ENCODE data around the gene RECQL5. TPM values are rescaled to one million over a fixed set of nuclear protein-coding genes. Genes with fewer than 3 reads are reported as not detected.
"Not testable (repeated sequence)": the region's sequence is repeated elsewhere in the genome, so short reads cannot be mapped to it uniquely, and the experiment has no call there.

Gene RECQL5
- total RNA-seq, 1 donor from 2014 or later: 64.7 TPM

GRCh38 chr17:75589012-75589918 lies 77.7 kb downstream of the RECQL5 start:
- Mint-ChIP-seq H3K36me3 (no peaks in the 10 kb centered on the region), H3K27ac (no peak overlapping the region), H3K9me3 (no peaks in the 10 kb centered on the region), H3K27me3 (peaks cover 31% of the 10 kb centered on the region), H3K4me3 (peak overlapping the region; percentile 75), H3K4me1 (ENCODE audit: unreplicated experiment) (no peaks in the 10 kb centered on the region)
- TF ChIP-seq CTCF (conservative IDR thresholded peaks at IDR 0.05): peak; percentile 79
- peak; percentile 98 for DNase-seq (ENCODE audit: extremely low spot score, unreplicated experiment)

- no peak overlapping the region for H3K4me3 Mint-ChIP-seq
These were observed 78.3 kb downstream of the RECQL5 start for GRCh38 chr17:75588596-75589011.

GRCh38 chr17:75587675-75588595 lies 79.0 kb downstream of the RECQL5 start, which contains the start of gene MYO15B:
MYO15B (plus strand) TSS chr17:75587800; CDS start chr17:75588058, 258 bp downstream.
- no peak within 1 kb of the TSS for H3K27ac Mint-ChIP-seq
- TF ChIP-seq CTCF (conservative IDR thresholded peaks at IDR 0.05): peak; percentile 63
- DNase-seq (ENCODE audit: extremely low spot score, unreplicated experiment): no peak

More at GRCh38 chr17:75588596-75589011, 78.3 kb downstream of the RECQL5 start:
- H3K36me3 Mint-ChIP-seq: no peaks in the 10 kb centered on the region
- no peak for DNase-seq (ENCODE audit: extremely low spot score, unreplicated experiment)
- no peak for TF ChIP-seq CTCF (conservative IDR thresholded peaks at IDR 0.05)
- H3K27me3 Mint-ChIP-seq: peaks cover 32% of the 10 kb centered on the region
- no peak overlapping the region for H3K27ac Mint-ChIP-seq
- H3K9me3 Mint-ChIP-seq: no peaks in the 10 kb centered on the region
- H3K4me1 Mint-ChIP-seq (ENCODE audit: unreplicated experiment): no peaks in the 10 kb centered on the region

GRCh38 chr17:75584849-75585175 lies 82.1 kb downstream of the RECQL5 start:
- H3K27me3 Mint-ChIP-seq: peaks cover 32% of the 10 kb centered on the region
- no peak overlapping the region for H3K4me3 Mint-ChIP-seq
- H3K36me3 Mint-ChIP-seq: no peaks in the 10 kb centered on the region
- H3K4me1 Mint-ChIP-seq (ENCODE audit: unreplicated experiment): no peaks in the 10 kb centered on the region
- no peak overlapping the region for H3K27ac Mint-ChIP-seq
- no peaks in the 10 kb centered on the region for H3K9me3 Mint-ChIP-seq
- TF ChIP-seq CTCF (conservative IDR thresholded peaks at IDR 0.05): no peak
- no peak for DNase-seq (ENCODE audit: extremely low spot score, unreplicated experiment)

More at GRCh38 chr17:75587675-75588595, 79.0 kb downstream of the RECQL5 start, which contains the start of gene MYO15B:
- no peaks in the 10 kb centered on the region for H3K9me3 Mint-ChIP-seq
- H3K36me3 Mint-ChIP-seq: no peaks in the 10 kb centered on the region
- H3K27me3 Mint-ChIP-seq: peaks cover 32% of the 10 kb centered on the region
- no peaks in the 10 kb centered on the region for H3K4me1 Mint-ChIP-seq (ENCODE audit: unreplicated experiment)
- peak within 1 kb of the TSS; percentile 41 for H3K4me3 Mint-ChIP-seq

GRCh38 chr17:75583197-75583596 lies 83.8 kb downstream of the RECQL5 start:
- H3K9me3 Mint-ChIP-seq; H3K4me3 Mint-ChIP-seq; DNase-seq (ENCODE audit: extremely low spot score, unreplicated experiment); H3K36me3 Mint-ChIP-seq; H3K4me1 Mint-ChIP-seq (ENCODE audit: unreplicated experiment); H3K27ac Mint-ChIP-seq: not testable (repeated sequence)
- peaks cover 32% of the 10 kb centered on the region for H3K27me3 Mint-ChIP-seq

- not testable (repeated sequence) for H3K9me3 Mint-ChIP-seq; DNase-seq (ENCODE audit: extremely low spot score, unreplicated experiment); H3K4me3 Mint-ChIP-seq; H3K4me1 Mint-ChIP-seq (ENCODE audit: unreplicated experiment); H3K36me3 Mint-ChIP-seq; H3K27ac Mint-ChIP-seq
- H3K27me3 Mint-ChIP-seq: peaks cover 17% of the 10 kb centered on the region
These were observed 85.7 kb downstream of the RECQL5 start for GRCh38 chr17:75581121-75581725.
